HG03103 (cell line): ENCODE results near the gene MST1R.
"Not testable (repeated sequence)": the region's sequence is repeated elsewhere in the genome, so short reads cannot be mapped to it uniquely, and the experiment has no call there.

Experiments used
- ATAC-seq: cut with Tn5 transposase; IDR thresholded peaks from one replicate; pipeline ENCODE4 v1.9.1; 2021; ENCODE audit warnings: low read depth; ENCODE audit not compliant: unreplicated experiment

Gene MST1R

DNA sequence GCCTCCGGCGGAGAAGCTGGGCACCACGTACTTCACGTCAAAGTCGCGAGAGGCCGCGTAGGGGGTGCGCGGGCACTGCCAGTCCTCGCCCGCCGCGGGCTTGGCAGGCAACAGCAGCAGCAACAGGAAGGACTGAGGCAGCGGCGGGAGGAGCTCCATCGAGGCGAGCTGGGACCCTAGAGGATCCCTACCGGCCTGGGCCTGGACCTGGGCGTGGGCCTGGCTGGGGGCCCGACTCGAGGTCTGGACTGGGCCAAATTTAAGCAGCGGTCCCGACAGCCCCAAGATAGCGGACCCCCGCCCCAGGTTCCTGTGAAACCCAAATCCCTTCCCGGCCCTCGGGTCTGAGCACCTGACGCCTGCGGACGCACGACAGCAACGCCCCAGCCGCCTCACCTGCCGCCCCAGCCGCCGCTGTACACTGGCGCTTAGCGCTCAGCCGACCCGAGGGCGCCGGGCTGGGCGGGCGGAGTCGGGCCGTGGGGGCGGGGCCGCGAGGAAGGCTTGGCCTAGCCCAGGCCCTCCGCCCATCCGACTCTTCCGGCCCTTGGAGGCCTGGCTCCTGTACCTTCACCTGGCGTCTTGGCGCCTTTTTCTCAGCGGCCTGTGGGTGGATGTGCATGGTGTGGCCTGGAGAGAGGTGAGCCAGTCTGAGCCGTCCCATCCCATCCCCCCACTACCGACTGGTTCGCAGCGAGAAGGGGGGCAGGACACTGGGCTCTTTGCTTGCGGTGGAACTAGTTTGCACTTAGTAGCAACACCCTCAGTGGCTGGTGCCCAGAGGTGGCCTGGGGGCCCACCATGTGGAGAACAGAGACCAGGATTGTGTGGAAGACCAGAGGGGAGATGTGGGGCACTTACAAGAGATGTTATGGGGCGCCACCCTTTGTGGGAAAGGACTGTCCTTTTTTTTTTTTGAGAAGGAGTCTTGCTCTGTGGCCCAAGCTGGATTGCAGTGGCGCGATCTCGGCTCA, at the start of gene MST1R:
Gene MST1R, minus strand, starts transcription at position 423 of the 974 bp plus-strand sequence. Its CDS starts 264 bp downstream, at position 159.
- ATAC-seq = no peak

GRCh38 chr3:49952924-49953323, 49.3 kb upstream of the MST1R start:
- no peak for ATAC-seq

DNA sequence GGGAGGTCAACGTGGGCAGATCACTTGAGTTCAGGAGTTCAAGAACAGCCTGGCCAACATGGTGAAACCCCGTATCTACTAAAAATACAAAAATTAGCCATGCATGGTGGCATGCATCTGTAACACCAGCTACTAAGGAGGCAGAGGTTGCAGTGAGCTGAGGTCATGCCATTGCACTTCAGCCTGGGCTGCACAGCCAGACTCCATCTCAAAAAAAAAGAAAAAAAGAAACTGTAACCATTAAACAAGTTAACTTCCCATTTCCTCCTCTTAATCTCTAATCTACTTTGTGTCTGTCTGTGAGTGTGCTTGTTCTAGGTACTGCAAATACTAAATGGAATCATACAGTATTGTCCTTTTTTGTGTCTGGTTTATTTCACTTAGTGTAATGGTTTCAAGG, 39.0 kb upstream of the MST1R start:
- no peak for ATAC-seq

GRCh38 chr3:49940667-49941249, 37.1 kb upstream of the MST1R start:
- ATAC-seq = no peak

DNA sequence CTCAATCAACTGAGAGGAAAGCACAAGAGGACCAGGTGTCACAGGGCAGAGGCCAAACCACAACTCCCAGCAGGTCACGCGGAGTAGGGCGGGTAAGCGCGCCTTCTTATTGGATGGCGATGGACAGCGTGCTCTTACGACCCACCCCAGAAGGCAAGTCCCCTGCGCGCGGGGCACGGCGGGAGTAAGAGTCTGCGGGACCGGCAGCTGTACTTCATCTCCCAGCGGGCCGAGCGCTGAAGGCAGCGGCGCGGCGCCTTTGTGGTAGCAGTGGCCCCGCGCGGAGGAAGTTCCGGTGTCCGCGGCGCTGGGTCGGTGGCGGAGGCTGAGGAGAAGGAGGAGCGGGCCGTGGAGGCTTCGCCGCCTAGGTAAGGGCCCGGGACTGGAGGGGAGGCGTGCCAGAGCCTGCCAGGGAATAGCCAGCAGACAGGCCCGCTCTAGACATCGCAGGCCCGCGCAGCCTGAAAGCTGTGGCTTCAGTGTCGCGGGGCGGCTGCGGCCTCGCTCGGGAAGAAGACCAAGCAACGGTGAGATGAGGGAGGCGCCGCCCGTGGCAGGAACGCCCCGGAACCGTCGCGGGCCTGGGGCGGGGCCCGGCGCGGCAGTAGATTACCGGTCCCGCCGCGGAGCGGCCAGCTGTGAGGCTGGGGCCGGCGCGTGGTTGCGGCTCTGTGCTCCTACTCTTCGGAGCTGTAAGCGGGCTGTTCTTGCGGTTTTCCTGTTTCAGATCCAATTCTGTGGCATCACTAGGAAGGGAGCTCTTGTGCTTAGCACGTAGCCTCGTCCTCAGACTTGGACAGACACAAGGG, 36.4 kb upstream of the MST1R start, which contains the start of gene RBM6:
Gene RBM6, plus strand, starts transcription at position 293 of the 809 bp plus-strand sequence. CDS start 22,492 bp downstream, outside the sequence.
- peak; percentile 85 for ATAC-seq

GRCh38 chr3:49937090-49937489, 33.4 kb upstream of the MST1R start:
- no peak for ATAC-seq

GRCh38 chr3:49932281-49932680, 28.6 kb upstream of the MST1R start:
- ATAC-seq = not testable (repeated sequence)

DNA sequence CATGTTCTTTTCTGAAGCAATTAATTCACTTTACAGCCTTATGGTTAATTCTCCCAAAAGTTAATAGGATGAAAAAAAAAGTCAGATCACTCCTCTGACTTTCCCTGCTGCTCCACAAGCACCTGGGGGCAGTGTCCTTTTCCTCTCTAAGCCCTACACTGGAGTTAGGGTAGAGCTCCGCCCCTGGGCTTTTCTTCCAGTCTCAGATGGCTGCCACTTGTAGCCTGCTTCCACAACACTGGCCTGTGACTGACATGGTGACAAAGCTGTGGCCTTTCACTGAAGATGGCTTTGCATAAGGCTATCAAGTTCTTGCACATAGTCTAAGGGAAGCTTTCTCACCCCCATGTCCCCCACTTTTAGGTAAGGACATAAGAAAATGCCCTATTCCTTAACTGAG, 27.2 kb upstream of the MST1R start:
- ATAC-seq = no peak

- no peak for ATAC-seq
Observed at GRCh38 chr3:49930168-49930690, 26.6 kb upstream of the MST1R start.

GRCh38 chr3:49929291-49930167, 25.9 kb upstream of the MST1R start, which contains the start of gene MON1A:
Gene MON1A (minus strand): TSS chr3:49929811. CDS start chr3:49913346, 16,465 bp downstream.
- ATAC-seq = peak; percentile 94

DNA sequence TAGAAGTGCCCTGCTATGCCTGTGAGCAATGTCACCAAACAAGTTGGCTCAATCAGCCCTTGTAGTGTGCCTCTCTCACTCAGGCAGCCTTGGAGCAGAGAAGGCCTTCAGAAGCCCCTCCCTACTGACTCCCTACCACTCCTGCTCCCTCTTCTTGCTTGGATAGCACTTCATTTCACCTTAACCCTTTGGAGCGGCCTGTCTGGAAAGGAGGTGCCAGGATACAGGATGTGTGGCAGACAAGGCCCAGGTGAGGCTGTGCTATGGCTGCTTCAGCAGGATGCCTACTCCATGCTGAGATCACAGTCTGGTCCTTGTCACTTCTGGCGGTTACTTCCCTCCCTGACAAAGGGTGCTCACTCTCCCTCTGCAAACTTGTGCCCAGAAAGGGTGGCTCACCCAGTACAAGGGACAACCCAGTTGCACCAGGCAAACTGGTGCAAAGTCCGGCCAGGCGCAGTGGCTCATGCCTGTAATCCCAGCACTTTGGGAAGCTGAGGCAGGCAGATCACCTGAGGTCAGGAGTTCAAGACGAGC, 24.9 kb upstream of the MST1R start:
- ATAC-seq = no peak

DNA sequence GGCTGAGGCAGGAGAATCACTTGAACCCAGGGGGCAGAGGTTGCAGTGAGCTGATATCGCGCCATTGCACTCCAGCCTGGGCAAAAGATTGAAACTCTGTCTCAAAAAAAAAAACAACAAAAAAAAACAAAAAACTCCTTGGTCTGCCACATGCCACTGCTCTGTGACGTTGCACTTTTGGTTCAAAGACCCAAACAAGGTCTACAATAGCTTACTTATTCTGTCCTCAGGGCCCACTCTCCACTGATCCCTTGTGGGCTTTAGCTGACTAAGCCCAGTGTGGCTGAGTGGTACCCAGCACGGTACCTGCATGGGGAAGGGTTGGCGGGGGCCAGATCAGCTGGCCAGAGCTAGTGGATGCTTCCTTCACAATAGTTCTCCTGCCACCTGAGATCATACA, 24.1 kb upstream of the MST1R start:
- ATAC-seq = no peak

DNA sequence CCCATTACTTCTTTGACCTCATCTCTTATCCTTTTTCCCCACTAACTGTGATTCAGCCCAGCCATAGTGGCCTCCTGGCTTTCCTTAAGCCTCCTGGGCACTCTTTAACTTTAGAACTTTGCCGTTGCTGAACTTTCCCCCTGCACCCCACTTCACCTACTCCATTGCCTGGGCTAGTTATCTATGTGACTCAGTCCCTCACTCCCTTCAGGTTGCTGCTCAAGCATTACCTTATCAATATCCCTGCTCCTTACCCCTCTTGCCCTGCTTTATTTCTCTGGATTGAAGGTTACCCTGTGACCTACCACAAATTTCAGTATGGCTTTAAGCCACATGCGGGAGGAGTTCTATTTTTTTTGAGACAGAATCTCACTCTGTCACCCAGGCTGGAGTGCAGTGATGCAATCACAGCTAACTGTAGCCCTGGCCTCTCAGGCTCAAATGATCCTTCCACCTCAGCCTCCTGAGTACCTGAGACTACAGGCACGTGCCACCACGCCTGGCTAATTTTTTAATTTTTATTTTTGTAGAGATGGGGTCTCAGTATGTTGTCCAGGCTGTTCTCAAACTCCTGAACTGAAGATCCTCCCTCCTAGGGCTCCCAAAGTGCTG, 22.6 kb upstream of the MST1R start:
- ATAC-seq = no peak

DNA sequence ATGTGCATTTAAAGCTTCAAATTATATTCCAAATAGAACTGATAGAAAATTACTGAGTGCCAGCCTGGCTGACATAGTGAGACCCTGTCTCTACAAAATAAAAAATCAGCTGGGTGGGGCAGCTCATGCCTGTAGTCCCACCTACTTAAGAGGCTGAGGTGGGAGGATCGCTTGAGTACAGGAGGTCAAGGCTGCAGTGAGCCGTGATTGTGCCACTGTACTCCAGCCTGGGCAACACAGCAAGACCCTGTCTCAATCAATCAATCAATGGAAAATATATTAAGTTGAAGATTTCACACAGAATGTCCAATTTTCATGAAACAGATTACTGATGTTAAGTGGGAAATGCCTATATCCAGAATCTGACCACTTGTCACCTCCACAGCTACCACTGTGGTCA, 21.8 kb upstream of the MST1R start:
- ATAC-seq = no peak

DNA sequence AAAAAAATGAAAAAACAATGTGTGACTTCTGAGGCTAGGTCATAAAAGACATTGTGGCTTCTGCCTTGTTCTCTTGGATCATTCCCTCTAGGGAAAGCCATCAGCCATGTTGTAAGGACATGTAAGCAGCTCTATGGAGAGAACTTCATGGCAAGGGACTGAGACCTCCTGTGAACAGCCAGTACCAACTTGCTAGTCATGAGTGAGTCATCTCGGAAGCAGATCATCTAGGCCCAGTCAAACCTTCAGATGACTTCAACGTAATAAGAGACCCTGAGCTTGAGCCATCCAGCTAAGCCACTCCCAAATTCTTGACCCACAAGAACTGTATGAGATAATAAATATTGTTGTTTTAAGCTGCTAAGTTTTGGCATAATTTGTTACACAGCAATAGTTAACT, 21.0 kb upstream of the MST1R start:
- no peak for ATAC-seq

DNA sequence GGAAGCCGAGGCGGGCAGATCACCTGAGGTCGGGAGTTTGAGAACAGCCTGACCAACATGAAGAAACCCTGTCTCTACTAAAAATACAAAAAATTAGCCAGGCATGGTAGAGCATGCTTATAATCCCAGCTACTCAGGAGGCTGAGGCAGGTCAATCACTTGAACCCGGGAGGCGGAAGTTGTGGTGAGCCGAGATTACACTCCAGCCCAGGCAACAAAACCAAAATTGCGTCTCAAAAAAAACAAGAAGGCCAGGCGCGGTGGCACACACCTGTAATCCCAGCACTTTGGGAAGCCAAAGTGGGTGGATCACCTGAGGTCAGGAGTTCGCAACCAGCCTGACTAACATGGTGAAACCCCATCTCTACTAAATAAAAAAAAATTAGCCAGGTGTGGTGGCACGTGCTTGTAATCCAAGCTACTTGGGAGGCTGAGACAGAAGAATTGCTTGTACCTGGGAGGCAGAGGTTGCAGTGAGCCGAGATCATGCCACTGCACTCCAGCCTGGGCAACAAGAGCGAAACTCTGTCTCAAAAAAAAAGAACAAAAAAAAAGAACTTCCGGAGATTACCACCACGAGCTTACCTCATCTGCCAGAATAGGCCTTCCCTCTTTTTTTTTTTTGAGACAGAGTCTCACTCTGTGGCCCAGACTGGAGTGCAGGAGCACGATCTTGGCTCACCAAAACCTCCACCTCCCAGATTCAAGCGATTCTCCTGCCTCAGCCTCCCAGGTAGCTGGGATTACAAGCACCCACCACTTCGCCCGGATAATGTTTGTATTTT, 14.3 kb upstream of the MST1R start:
- ATAC-seq = not testable (repeated sequence)

DNA sequence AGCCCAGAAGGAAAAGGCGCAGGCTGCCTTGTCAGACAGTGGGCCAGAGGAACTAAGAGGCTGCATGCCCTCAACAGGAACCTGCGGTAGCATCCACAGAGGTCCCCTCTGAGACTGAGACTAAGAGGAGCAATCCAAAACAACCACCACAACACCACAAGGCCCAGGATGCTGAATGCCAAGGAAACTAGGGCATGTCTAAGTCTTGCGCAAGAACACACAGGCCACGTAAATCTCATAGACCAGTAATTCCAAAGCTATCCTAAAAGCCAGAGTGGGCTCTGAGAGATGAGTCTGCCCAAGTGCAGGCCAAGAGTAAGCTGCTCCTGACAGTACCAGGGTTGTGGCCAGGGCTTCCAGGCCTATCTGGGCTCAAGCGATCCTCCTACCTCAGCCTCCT, 13.0 kb upstream of the MST1R start:
- no peak for ATAC-seq

DNA sequence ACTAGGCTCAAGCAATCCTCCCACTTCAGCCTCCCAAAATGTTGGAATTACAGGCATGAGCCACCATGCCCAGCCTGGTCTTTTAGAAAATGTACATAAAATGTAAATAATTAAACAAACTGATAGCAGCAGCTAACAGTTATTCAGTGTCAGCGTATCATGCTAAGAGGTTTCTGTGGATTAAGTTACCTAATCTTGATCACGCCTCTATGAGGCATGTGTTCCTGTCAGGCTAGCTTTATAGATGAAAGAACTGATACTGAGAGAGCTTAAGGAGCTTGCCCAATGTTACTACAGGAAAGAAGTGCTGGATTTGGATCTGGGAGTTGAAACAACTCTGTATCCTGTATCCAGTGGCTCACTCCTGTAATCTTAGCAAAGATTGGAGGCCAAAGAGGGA, 11.2 kb upstream of the MST1R start:
- ATAC-seq = no peak
